GM18870 (cell line): Measurements from ENCODE around the gene CMIP.
"Not testable (repeated sequence)": the region's sequence is repeated elsewhere in the genome, so short reads cannot be mapped to it uniquely, and the experiment has no call there.

Source experiments
- ATAC-seq: cut with Tn5 transposase; IDR thresholded peaks from one replicate; pipeline ENCODE4 v1.9.1; 2021; ENCODE audit warnings: moderate library complexity; ENCODE audit not compliant: unreplicated experiment

Gene CMIP

GRCh38 chr16:81577272-81577671 is 132.7 kb downstream of the CMIP start:
- not testable (repeated sequence) for ATAC-seq

- ATAC-seq: no peak
Measured at GRCh38 chr16:81578076-81578475, 133.5 kb downstream of the CMIP start.

GRCh38 chr16:81578636-81579413 is 134.2 kb downstream of the CMIP start:
- no peak for ATAC-seq

DNA sequence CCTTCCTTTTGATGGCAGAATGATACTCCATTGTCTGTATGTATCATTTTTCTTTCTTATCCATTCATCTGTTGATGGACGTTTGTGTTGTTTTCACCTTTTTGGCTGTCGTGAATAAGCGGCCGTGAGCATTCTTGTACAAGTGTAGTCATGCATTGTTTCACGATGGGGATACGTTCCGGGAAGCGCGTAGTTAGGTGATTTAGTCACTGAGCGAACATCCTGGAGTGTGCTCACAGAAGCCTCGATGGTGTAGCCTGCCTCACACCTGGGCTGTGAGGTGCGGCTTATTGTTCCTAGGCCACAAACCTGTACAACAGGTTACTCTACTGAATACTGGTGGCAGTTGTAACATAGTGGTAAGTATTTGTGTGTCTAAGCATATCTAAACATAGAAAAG is 136.5 kb downstream of the CMIP start:
- ATAC-seq: no peak

DNA sequence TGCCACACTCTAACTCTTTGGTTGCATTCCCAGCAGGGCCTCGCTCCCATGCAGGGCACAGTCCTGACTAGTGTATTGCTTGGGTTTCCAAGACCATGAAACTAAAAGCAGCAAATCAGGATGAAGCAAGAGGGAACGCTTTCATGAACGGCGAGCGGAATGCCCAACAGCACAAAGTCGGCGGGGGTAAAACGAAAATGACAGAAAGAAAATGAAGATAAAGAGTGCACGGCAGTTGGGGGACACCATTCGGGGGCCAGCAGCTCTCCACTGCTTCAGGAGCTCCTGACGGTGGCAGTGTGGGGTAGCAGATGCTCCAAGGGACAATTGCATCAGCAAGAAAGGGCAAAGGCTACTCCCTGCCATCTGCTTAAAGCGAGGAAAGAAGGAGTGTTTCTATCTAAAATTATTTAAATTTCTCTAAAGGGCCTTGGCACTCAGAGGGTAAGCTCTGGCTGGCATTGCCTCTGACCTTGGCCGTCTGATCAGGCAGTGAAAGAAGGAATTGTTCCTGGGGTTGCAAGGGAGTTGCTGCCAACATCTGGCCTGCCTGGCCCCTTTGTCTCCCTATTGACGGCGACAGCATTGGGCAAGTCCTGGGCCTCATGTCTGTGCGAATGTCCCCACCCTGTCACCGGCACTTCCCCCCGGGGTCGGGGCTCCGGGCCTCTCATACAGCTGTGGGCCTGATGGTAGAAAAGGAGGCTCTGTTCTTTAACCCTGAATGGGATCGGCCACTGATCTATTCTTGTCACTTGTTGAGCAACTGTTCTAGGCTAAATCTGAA is 138.2 kb downstream of the CMIP start:
- no peak for ATAC-seq

DNA sequence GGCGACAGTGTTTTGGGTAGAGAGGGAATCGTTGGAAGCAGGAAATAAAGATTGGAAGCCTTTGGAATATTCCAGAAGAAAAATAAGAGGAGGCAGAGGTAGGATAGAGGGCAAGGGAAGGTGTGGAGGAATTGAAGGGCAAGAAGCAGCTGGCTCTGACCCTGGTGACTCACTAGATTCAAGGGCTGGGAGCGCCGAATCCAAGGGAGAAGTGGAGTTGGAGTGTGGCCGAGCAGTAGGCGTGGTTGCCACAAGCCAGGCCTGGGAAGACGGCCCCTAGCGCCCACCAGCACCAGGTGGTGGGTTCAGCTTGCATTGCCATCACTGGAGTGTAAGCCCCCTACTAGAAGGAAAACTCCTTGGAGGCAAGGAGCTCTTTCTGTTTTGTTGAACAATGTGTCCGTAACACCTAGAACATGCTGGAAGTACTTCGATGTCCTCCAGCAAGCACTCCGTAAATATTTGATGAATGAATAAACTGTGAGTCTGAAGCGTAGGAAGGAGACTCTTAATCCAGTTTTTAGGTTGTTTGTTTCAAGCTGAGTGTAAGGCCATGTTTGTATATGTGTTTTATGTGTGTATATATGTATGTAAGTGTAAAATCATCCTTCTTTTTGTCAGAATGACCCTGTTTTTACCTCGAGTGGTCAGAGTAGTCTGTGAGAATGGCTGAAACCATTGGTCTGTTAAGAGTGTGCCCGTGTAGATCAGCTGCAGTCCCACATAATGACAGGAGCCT is 139.5 kb downstream of the CMIP start:
- ATAC-seq: no peak

GRCh38 chr16:81585785-81586184 is 141.2 kb downstream of the CMIP start:
- no peak for ATAC-seq

- ATAC-seq: no peak
Measured at GRCh38 chr16:81586417-81586816, 141.8 kb downstream of the CMIP start.

DNA sequence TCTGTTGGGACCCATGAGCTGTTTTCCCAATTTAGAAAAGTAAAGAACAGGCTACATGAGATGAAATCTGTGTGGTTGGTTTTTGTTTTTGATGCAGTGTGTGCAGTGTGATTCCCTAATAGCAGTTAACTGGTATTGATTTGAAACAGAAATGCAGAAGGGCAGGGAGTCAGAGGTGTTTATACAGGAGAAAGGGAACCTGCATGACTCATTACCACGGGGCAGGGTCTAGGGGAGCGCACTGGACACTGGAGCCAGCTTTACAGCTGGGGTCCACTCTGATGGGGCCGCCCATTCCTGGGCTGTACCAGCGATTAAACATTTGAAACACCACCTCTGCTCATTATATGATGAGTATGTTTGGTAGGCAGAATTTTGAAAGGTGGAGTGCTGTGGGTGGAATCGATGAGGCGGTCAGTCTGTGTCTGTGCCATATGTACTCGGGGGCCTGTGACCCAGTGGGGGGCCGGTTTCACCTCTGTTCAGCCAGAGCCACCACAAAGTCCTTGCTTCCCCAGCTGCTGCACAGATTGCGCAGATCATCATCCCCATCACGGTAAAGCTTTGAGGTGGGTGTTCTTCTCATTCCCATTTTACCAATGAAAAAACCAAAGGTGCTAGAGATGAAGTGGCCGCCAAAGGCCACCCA is 142.5 kb downstream of the CMIP start:
- ATAC-seq: no peak

- no peak for ATAC-seq
Measured at GRCh38 chr16:81587626-81588160, 143.1 kb downstream of the CMIP start.

GRCh38 chr16:81588326-81589081 is 143.9 kb downstream of the CMIP start:
- no peak for ATAC-seq

GRCh38 chr16:81589975-81590650 is 145.5 kb downstream of the CMIP start:
- ATAC-seq: no peak

DNA sequence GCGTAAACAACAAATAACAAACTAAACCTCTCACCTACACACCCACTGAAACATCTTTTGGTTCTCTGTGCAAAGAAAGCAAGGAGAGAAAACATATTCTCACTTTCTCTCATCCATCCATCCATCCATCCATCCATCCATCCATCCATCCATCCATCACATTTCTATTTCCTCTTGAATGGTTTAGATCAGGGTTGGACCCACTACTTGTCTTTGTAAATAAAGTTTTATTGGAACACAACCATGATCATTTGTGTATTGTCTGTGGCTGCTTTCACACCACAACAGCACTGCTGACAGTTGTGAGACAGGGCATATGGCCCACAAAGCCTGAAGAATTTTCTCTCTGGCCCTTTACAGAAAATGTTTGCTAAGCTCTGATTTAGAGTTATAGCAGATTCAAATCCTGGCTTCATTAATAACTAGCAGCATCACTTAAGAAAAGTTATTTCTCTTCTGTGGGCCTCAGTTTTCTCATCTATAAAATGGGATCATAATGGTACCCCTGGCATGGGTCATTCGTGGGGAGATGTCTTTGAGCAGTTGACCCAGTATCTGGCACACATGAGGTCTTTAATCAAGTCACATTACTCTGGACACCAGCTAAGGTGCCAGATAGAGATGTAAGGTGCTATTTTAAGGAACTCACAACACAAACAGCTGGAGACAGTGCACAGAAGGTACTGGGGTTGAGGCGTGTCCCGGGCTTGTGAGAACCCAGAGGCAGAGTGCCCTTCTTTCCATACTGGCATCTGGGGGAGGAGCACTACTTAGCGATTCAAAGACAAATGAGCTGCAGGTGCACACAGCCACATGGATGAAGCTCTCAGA is 146.3 kb downstream of the CMIP start:
- no peak for ATAC-seq

- ATAC-seq: no peak
Measured at GRCh38 chr16:81591545-81591870, 146.9 kb downstream of the CMIP start.

- ATAC-seq: no peak
Measured at GRCh38 chr16:81592353-81592866, 147.8 kb downstream of the CMIP start.

DNA sequence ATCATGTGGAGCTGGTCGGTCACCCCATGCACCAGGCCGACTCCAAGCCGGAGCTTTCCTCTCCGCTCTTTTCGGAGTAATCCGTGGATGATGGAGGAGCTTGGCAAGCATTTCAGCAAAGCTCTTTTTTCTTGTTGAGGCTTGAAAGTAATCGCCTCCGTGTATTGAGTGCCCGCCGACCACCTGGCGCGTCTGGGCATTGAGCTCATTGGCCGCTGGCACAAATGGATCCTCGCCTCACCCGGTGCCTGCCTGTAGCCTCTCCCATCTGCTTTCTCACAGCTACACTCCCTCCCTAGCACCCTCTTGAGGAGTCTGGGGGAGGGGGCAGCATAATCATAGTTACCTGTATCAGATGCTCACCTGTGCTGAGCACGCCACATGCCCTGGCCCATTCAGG is 148.9 kb downstream of the CMIP start:
- no peak for ATAC-seq

GRCh38 chr16:81595629-81596292 is 151.2 kb downstream of the CMIP start:
- no peak for ATAC-seq

- no peak for ATAC-seq
Measured at GRCh38 chr16:81597079-81597658, 152.6 kb downstream of the CMIP start.
